ENCODE measurements around the gene CCSER2. TPM values are rescaled to one million over a fixed set of nuclear protein-coding genes. Genes with fewer than 3 reads are reported as not detected.

The CCSER2 gene
- total RNA-seq, 1 experiment from 2014 or later, result 28.9 TPM

DNA sequence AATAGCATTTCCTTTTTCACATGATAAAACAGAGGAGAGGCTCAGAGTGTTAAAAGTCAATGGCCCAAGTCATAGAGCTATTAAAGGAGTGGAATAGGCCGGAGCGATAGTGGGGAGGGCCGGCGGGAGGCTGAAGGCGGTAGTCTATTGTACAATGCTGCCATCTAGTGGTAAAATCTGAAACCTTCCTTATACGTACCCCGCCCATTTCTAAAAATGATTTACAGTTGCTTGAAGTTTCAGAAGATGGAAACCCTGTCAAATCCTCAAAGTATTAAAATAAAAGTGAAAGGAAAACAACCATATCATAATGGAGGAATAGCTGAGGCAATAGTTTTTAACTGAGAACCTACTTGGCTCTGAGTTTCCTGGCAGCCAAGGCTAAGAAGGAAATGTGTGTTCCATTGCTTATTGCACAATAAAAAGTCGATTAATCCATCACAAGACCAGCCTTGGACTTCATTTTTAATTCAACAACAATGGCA lies 209.1 kb downstream of the CCSER2 start:
- intact Hi-C loops (cut with micrococcal nuclease), result loop anchor here (1.0 to 5.0 kb wide), 4 partner anchors 107 to 390 kb away; no protein-coding TSS in a partner anchor
- ChIA-PET RAD21 (ENCODE audit: low non-redundant PET in 1 of 2, low total read pairs in 2 of 2, uncharacterized antibody in 2 of 2, unreplicated experiment in 2 of 2) (interaction anchor here (0.5 to 1.4 kb wide), 11 partner anchors 107 to 323 kb away, joined by 3 to 19 read pairs (median 4); no protein-coding TSS in a partner anchor), POLR2A (interaction anchor here (0.9 to 1.6 kb wide), 3 partner anchors 209 to 273 kb away, joined by 3 to 4 read pairs (median 3); partner anchors contain the start of gene CCSER2), CTCF (interaction anchor here (0.5 to 7.6 kb wide), 32 partner anchors 10 to 410 kb away, joined by 3 to 268 read pairs (median 4); partner anchors contain the start of gene CCSER2)
- ATAC-seq, result peak; percentile 65
- no peak overlapping the region for H3K27ac ChIP-seq (ENCODE audit: low read depth, low read length)
- no peaks in the 10 kb centered on the region for H3K79me2 ChIP-seq (ENCODE audit: insufficient read depth, low read length)
- no peaks in the 10 kb centered on the region for H3K36me3 ChIP-seq (ENCODE audit: control insufficient read depth in 1 of 2, insufficient read depth in 2 of 2, low read length in 2 of 2)
- no peaks in the 10 kb centered on the region for H3K9me3 ChIP-seq (ENCODE audit: control insufficient read depth in 1 of 2, insufficient read depth in 1 of 2, low read depth in 1 of 2, low read length in 2 of 2)
- no peak for TF ChIP-seq ZNF274 (IDR thresholded peaks at IDR 0.05; ENCODE audit: low read depth, low read length)
- no peak for TF ChIP-seq SIN3A (IDR thresholded peaks at IDR 0.05; ENCODE audit: low read depth)
- TF ChIP-seq POLR2A (IDR thresholded peaks at IDR 0.05; ENCODE audit: borderline replicate concordance, extremely low read depth, insufficient read depth, insufficient read length), result no peak
- TF ChIP-seq POLR2AphosphoS5 (IDR thresholded peaks at IDR 0.05; ENCODE audit: low read depth, low read length), result no peak
- TF ChIP-seq FOSL1 (IDR thresholded peaks at IDR 0.05; ENCODE audit: low read depth), result no peak
- no peak for TF ChIP-seq YY1 (IDR thresholded peaks at IDR 0.05; ENCODE audit: extremely low read depth, insufficient replicate concordance, low read depth, low read length)
- TF ChIP-seq, protein P1, sequence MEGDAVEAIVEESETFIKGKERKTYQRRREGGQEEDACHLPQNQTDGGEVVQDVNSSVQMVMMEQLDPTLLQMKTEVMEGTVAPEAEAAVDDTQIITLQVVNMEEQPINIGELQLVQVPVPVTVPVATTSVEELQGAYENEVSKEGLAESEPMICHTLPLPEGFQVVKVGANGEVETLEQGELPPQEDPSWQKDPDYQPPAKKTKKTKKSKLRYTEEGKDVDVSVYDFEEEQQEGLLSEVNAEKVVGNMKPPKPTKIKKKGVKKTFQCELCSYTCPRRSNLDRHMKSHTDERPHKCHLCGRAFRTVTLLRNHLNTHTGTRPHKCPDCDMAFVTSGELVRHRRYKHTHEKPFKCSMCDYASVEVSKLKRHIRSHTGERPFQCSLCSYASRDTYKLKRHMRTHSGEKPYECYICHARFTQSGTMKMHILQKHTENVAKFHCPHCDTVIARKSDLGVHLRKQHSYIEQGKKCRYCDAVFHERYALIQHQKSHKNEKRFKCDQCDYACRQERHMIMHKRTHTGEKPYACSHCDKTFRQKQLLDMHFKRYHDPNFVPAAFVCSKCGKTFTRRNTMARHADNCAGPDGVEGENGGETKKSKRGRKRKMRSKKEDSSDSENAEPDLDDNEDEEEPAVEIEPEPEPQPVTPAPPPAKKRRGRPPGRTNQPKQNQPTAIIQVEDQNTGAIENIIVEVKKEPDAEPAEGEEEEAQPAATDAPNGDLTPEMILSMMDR (IDR thresholded peaks at IDR 0.05 in 2 of 3, conservative IDR thresholded peaks at IDR 0.05 in 1 of 3; ENCODE audit: borderline replicate concordance in 1 of 3, insufficient read depth in 1 of 3, low read depth in 2 of 3, low read length in 2 of 3), result peak; percentile 51 to 90 (median 90); a peak in 5 of 6 replicates
- TF ChIP-seq RAD21 (IDR thresholded peaks at IDR 0.05; ENCODE audit: low read depth), result peak; percentile 97
- H3K9me2 ChIP-seq (ENCODE audit: insufficient read depth), result no peaks in the 10 kb centered on the region
- no peak overlapping the region for H3K4me2 ChIP-seq (ENCODE audit: low read length)
- no peak overlapping the region for H3K9ac ChIP-seq (ENCODE audit: low read length)
- H2AFZ ChIP-seq (ENCODE audit: low read depth, low read length, poor library complexity, severe bottlenecking), result peak overlapping the region; percentile 55
- no TSS peak for BruUV-seq (replicated peaks)
- H3K4me3 ChIP-seq (replicated peaks in 1 of 2; ENCODE audit: low read depth in 1 of 2, low read length in 2 of 2), result no peak overlapping the region
- DNase-seq (ENCODE audit: low read depth, low spot score), result peak; percentile 40
- peaks cover 0 to 24% of the 10 kb centered on the region in 2 experiments; a peak in 2 of 4 replicates for H3K4me1 ChIP-seq (ENCODE audit: control insufficient read depth in 1 of 2, insufficient read depth in 2 of 2, low read length in 2 of 2)
- H3K27me3 ChIP-seq (ENCODE audit: insufficient read depth, low read length), result no peaks in the 10 kb centered on the region
- no peaks in the 10 kb centered on the region for H4K20me1 ChIP-seq (ENCODE audit: insufficient read depth)
